Measurements from ENCODE around the gene EIF1AX.

Gene EIF1AX

DNA sequence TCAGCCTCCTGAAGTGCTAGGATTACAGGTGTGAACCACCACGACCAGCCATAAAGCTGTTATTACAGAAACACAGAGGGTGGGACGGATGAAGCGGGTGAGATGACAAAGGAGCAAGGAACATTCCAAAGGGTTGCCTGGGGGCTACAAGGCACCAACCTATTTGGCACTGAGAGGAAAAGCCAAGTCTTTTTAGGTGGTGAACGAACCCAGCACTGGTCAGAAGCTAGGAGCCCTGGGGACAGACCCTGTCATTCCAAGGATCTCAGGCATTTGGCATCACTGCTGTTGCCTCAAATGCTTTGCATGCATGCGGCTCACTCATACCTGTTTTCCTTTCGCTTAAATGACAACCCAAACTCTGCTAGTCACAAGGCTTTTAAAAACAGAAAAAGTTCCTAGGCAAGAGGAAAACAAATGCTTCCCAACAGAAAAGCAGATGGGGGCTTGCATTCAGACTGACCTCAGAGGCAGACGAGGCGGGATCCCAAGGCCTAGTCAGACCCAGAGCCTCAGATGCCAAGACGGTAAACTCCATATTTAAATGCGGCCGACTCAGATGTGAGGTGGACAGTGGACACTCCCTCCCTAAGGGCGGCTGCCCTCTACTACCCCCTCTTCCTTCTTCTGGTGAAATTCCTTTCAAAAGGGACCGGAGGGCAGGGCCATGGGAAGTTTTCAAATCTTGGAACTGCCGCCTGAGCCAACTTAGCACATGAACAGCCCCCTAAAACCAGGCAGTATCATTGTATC is 29.4 kb downstream of the EIF1AX start:
- H3K27me3 Mint-ChIP-seq: peaks cover 23% of the 10 kb centered on the region
- CTCF ChIA-PET: interaction anchor here (1.5 kb wide), 1 partner anchor 207 kb away, joined by 4 read pairs; no protein-coding TSS in a partner anchor
- H3K4me3 Mint-ChIP-seq: no peak overlapping the region
- no peaks in the 10 kb centered on the region for H3K36me3 Mint-ChIP-seq
- no peak overlapping the region for H3K27ac Mint-ChIP-seq
- no peak for DNase-seq
- H3K9me3 Mint-ChIP-seq: no peaks in the 10 kb centered on the region
- H3K4me1 Mint-ChIP-seq: peaks cover 11% of the 10 kb centered on the region

GRCh38 chrX:20111271-20111670 is 30.4 kb downstream of the EIF1AX start:
- Mint-ChIP-seq H3K27me3 (peaks cover 18% of the 10 kb centered on the region), H3K36me3 (no peaks in the 10 kb centered on the region), H3K4me1 (peaks cover 9% of the 10 kb centered on the region), H3K27ac (no peak overlapping the region), H3K4me3 (no peak overlapping the region), H3K9me3 (no peaks in the 10 kb centered on the region)
- DNase-seq: no peak
- CTCF ChIA-PET: interaction anchor here (1.5 kb wide), 1 partner anchor 206 kb away, joined by 4 read pairs; no protein-coding TSS in a partner anchor

DNA sequence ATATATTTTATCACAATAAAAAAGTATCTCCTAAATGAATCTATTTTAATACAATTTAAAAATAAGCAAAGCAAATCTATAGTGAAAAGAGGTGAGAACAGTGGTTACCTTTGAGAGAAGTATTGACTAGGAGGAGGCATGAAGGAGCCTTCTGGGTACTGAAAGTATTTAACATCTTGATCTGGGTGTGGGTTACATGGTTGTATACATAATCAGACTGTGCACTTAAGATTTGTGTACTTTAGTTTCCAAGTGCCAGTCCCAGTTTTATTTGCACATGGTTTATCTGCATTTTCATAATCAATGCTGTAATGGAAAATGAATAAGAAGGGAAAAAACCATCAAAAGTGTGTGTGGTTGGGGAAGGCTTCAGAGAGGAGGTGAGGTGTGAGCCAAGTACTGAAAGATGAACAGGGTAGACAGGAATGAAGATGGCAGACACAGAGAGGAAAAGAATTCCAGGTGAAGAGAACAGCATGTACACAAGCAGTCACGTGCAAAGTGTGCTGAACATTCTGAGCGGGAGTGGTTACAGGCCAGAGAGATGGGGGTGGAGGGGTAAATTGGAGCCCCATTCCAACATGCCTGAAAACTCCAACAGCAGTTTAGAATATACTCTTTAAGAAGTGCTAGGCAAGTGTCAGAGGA is 39.6 kb downstream of the EIF1AX start:
- no peak for DNase-seq
- Mint-ChIP-seq H3K36me3 (no peaks in the 10 kb centered on the region), H3K4me1 (no peaks in the 10 kb centered on the region), H3K27me3 (no peaks in the 10 kb centered on the region), H3K4me3 (no peak overlapping the region), H3K9me3 (no peaks in the 10 kb centered on the region), H3K27ac (no peak overlapping the region)
- CTCF ChIA-PET: no interaction called here

DNA sequence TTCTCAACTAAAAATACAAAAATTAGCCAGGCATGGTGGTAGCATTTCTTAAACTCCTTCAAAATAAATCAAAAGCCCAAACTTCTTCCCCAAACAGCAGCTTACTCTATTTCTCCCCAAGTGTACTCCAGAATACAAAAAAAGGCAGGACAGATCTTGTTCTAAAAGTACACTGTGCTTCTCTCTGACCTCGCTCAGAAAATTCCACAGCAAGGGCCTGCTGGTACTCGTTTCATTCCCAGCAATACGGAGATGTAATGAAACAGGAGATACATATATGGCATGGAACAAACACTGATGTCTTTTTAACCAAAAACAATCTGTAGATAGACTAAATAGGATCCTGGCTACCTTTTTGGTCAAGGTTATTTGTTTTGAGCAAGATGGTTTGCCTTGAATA is 50.1 kb downstream of the EIF1AX start:
- no peak overlapping the region for H3K27ac Mint-ChIP-seq
- H3K27me3 Mint-ChIP-seq: no peaks in the 10 kb centered on the region
- CTCF ChIA-PET: no interaction called here
- no peaks in the 10 kb centered on the region for H3K4me1 Mint-ChIP-seq
- no peak overlapping the region for H3K4me3 Mint-ChIP-seq
- no peaks in the 10 kb centered on the region for H3K36me3 Mint-ChIP-seq
- DNase-seq: no peak
- H3K9me3 Mint-ChIP-seq: no peaks in the 10 kb centered on the region

DNA sequence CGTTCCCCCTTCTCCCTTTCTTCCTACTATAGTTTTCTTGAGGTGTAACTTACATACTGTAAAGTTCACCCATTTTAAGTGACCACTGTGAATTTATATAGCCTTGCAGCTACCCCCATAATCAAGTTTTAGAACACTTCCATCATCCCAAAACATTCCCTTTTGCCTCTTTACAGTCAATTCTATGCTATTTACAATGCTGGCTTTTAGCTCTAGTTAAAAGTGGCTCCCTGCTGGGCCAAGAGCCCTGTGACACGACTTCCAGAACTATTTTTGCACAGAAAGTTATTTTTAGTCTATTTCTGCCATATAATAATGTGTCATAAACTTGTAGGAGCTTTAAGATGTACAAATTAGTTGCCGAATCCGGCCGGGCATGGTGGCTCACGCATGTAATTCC is 51.8 kb downstream of the EIF1AX start:
- no peak overlapping the region for H3K4me3 Mint-ChIP-seq
- no peak overlapping the region for H3K27ac Mint-ChIP-seq
- no peak for DNase-seq
- no peaks in the 10 kb centered on the region for H3K27me3 Mint-ChIP-seq
- CTCF ChIA-PET: no interaction called here
- H3K4me1 Mint-ChIP-seq: no peaks in the 10 kb centered on the region
- H3K9me3 Mint-ChIP-seq: no peaks in the 10 kb centered on the region
- no peaks in the 10 kb centered on the region for H3K36me3 Mint-ChIP-seq

- Mint-ChIP-seq H3K27me3 (peaks cover 4% of the 10 kb centered on the region), H3K4me1 (no peaks in the 10 kb centered on the region), H3K36me3 (no peaks in the 10 kb centered on the region), H3K4me3 (no peak overlapping the region), H3K9me3 (no peaks in the 10 kb centered on the region), H3K27ac (no peak overlapping the region)
- DNase-seq: no peak
- CTCF ChIA-PET: no interaction called here
Measured at GRCh38 chrX:20080277-20080676, 61.4 kb downstream of the EIF1AX start.
